NCI-H187 (cell line): ENCODE data around the gene SBK1.
"Not testable (repeated sequence)": the region's sequence is repeated elsewhere in the genome, so short reads cannot be mapped to it uniquely, and the experiment has no call there.

Experiments used
- DNase-seq, 2 experiments: peaks; one replicate each; lab custom pipeline; 2025; lab: John Stamatoyannopoulos, UW

SBK1 gene

GRCh38 chr16:28308794-28309584, 16.7 kb downstream of the SBK1 start:
- no peak for DNase-seq

GRCh38 chr16:28309811-28310311, 17.5 kb downstream of the SBK1 start:
- no peak for DNase-seq

GRCh38 chr16:28310796-28311195, 18.5 kb downstream of the SBK1 start:
- no peak for DNase-seq

- no peak for DNase-seq
Observed at GRCh38 chr16:28311413-28311812, 19.1 kb downstream of the SBK1 start.

GRCh38 chr16:28311913-28312312, 19.6 kb downstream of the SBK1 start:
- DNase-seq, result no peak

GRCh38 chr16:28312327-28312726, 20.0 kb downstream of the SBK1 start:
- no peak for DNase-seq

GRCh38 chr16:28313587-28313986, 21.3 kb downstream of the SBK1 start:
- DNase-seq, result no peak

GRCh38 chr16:28316054-28316453, 23.7 kb downstream of the SBK1 start:
- no peak for DNase-seq

GRCh38 chr16:28317040-28317880, 24.9 kb downstream of the SBK1 start:
- no peak for DNase-seq

GRCh38 chr16:28318042-28318744, 25.9 kb downstream of the SBK1 start:
- no peak for DNase-seq

- no peak for DNase-seq
Observed at GRCh38 chr16:28319476-28320022, 27.2 kb downstream of the SBK1 start.

GRCh38 chr16:28320023-28320561, 27.8 kb downstream of the SBK1 start:
- no peak for DNase-seq

- DNase-seq, result no peak
Observed at GRCh38 chr16:28320741-28321140, 28.4 kb downstream of the SBK1 start.

GRCh38 chr16:28321700-28322411, 29.5 kb downstream of the SBK1 start:
- no peak for DNase-seq

- DNase-seq, result no peak
Observed at GRCh38 chr16:28324235-28324886, 32.0 kb downstream of the SBK1 start.

GRCh38 chr16:28324887-28325279, 32.6 kb downstream of the SBK1 start:
- no peak for DNase-seq

GRCh38 chr16:28326881-28327610, 34.7 kb downstream of the SBK1 start:
- DNase-seq, result peak in 1 of 2 experiments; percentile 1

GRCh38 chr16:28330232-28330631, 37.9 kb downstream of the SBK1 start:
- not testable (repeated sequence) for DNase-seq

- DNase-seq, result not testable (repeated sequence)
Observed at GRCh38 chr16:28330981-28331380, 38.7 kb downstream of the SBK1 start.

- DNase-seq, result not testable (repeated sequence)
Observed at GRCh38 chr16:28332632-28333031, 40.3 kb downstream of the SBK1 start.
